Raji (cell line): ENCODE measurements around the gene CSN1S1.

Experiments
- POLR2A ChIP-seq: IDR thresholded peaks from 2 replicates; pipeline ENCODE4 v1.6.1; 2011; ENCODE audit warnings: low read depth, low read length, control low read depth; ENCODE audit not compliant: insufficient read depth

CSN1S1 gene

DNA sequence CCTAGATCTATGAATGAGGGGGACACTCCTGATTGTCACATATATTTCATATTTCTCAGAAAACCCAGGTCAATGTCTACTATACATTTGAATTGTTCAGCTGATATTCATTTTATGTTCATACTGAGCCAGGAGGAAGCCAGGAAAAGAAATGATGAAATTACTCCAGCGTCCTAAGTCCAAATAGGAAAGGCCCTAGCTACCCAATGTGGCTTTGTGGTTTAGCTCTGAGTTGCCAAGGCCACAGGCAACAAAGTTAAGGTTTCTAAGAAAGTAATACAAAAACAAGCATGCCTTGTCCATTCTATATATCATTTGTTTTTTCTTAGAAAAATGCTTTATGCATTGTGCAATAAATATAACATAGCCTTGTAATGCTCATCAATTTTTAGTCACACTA is 39.2 kb downstream of the CSN1S1 start:
- no peak for TF ChIP-seq POLR2A

DNA sequence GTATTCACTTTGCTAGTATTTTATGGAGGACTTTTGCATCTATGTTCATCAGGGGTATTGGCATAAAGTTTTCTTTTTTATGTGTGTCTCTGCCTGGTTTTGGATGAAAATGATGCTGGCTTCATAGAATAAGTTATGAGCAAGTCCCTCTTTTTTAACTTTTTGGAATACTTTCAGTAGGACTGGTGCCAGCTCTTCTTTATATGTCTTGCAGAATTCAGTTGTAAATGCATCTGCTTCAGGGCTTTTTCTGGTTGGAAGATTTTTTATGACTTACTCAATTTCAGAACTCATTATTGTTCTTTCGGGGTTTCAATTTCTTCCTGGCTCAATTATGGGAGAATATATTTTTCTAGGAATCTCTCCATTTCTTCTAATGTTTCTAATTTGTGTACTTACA is 43.8 kb downstream of the CSN1S1 start:
- no peak for TF ChIP-seq POLR2A

DNA sequence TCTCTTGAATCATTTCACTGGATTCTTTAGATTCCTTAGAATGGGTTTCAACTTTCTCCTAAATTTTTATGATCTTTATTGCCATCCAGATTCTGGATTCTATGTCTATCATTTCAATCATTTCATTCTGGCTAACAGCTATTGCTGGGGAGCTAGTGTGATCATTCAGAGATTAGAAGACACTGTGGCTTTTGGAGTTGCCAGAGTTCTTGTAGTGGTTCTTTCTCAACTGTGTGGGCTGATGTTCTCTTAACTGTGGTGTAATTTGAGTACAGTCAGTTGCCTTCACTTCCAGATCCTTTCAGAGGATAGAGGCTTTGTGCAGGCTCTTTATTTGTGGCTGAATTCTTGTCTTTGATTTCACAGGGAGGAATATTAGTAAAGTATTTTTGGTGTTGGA is 46.7 kb downstream of the CSN1S1 start:
- no peak for TF ChIP-seq POLR2A

DNA sequence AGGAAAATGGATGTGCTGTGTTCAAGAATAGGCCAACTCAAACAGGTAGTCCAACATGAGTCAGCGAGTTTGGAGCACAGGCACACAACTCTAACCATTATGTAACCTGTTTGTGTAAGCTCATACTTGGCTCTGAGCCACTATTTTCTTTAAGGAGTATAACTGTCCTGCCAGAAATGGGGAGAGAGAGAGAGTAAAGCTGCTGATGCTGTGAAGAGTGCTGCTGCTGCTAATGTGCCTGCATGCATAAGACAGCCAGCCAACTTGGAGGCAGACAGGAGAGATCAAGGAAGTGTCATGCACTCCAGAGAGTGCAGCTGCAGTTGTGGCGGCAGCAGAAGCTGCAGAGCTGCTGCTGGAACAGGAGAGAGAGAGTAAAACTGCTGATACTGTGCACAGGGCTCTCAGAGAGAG is 53.2 kb downstream of the CSN1S1 start:
- TF ChIP-seq POLR2A = no peak

DNA sequence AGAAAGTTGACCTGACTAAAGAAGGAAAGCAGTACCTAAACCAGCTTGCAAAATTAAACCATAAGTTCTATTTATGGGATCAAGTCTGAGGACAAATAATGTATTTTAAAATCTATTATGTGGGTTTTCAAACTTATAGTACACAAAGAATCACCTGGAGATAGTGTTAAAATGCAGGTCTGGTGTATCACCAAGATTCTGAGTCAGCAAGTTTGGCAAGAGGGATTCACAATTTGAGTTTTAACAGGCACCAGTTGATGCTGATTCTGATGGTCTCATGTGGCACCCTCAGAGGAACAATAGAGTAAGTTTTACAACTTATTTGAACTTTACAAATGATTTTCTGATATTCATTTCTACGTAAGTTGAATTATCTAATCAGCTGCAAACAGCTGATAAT is 55.8 kb downstream of the CSN1S1 start:
- TF ChIP-seq POLR2A = no peak

DNA sequence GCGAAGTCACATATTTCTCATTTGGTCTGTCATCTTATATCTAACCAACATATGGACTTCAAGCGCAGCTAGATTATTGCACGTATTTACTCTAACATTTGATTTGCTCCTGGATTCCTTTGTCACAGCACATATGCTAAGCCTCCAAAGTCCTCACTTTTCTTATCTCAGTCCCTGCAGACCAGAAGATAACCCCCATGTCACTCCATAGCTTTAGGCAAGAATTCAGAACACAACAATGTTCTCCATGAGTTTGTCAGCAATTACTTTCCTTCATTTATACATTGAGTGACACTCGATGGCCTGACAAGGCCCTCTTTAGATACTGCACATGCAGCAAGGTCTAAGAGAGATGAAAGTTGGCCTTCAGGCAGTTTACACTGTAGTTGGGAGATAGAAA is 60.1 kb downstream of the CSN1S1 start:
- TF ChIP-seq POLR2A = no peak

DNA sequence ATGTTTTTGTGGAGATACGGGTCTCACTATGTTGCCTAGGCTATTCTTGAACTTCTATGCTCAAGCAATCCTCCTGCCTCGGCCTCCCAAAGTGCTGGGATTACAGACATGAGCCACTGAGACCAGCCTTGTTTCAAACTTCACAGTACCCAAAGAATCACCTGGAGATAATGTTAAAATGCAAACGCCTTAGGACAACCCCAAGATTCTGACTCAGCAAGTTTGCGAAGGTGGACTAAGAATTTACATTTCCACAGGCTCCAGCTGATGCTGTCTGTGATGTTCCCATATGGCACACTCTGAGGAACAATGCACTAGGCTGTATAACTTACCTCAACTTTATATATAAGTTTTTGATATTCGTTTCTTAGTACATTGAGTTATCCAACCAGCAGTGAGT is 63.9 kb downstream of the CSN1S1 start:
- TF ChIP-seq POLR2A = no peak

DNA sequence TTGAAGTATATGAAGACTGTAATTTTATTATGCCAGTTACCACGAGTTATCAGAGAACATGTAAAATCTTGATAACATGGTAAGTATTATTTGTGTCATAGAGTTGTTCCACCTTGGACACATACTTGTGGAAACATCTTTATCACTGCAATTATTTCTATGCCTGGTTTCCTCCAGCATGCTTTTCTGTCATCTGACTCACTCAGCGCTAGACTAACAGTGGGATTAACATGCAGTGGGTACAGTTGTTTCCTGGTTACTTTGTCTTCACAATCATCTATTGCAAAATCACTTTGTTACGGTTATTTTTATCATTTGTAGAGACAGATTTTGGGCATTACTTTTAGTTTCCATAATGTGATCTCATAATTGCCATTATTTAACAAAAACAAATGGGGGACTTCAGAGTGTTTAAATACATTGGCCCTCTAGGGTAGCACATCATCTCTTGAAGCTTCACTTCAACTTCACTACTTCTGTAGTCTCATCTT is 64.7 kb downstream of the CSN1S1 start, which contains the start of gene STATH:
Gene STATH (plus strand): TSS at position 441 of the 491 bp plus-strand sequence. CDS start 2,472 bp downstream, outside the sequence.
- no peak for TF ChIP-seq POLR2A
